K562 (cell line): ENCODE results near the gene ZCCHC14. TPM values are rescaled to one million over a fixed set of nuclear protein-coding genes. Genes with fewer than 3 reads are reported as not detected.
"Not testable (repeated sequence)": the region's sequence is repeated elsewhere in the genome, so short reads cannot be mapped to it uniquely, and the experiment has no call there.

ENCODE experiments used
- ATAC-seq: fragments of 200-7000 bp; cut with Tn5 transposase; 3 replicates; pipeline ENCODE4 v1.9.1; 2020; ENCODE audit warnings: moderate library complexity
- BruUV-seq: library from RNA; stranded (reverse); fragments of 400-500 nt; replicated peaks from 2 replicates; lab custom pipeline; 2021; lab: Mats Ljungman, UMichigan
- CTCF ChIA-PET: fragments of 300-600 bp; formaldehyde crosslinking; extraction: SDS; loops from one replicate; lab custom pipeline; 2021; ENCODE audit warnings: low intra/inter-chr PET ratio; lab: Yijun Ruan, JAX
- POLR2A ChIA-PET: fragments of 300-600, 350-650 bp; sonication (Branson Sonifier 250); formaldehyde crosslinking; extraction: SDS; loops from one replicate; lab custom pipeline; 2021; ENCODE audit warnings: antibody characterized with exemption, inconsistent platforms; lab: Yijun Ruan, JAX
- DNase-seq, 4 experiments: peaks; one replicate each; pipeline versions ENCODE4 v3.0.0 to v3.0.0-alpha.2; 2011 to 2018; ENCODE audit warnings: low spot score in 3 of 4, mixed read lengths in 3 of 4; ENCODE audit errors: extremely low read depth in 1 of 4
- FAIRE-seq: peaks from 2 replicates; lab custom pipeline; 2011; peaks lifted over from hg19 to GRCh38; lab: Jason Lieb, UNC
- H2AFZ ChIP-seq: 2 replicates; pipeline ENCODE4 v1.6.0; 2011; ENCODE audit warnings: low read depth, low read length, control low read depth, inconsistent platforms
- H3K27ac ChIP-seq: fragments of 200-600 bp; 3 replicates; pipeline ENCODE4 v1.8.0; 2011; ENCODE audit warnings: low read depth, mild to moderate bottlenecking, control low read depth, inconsistent platforms, low read length, moderate library complexity, mixed read lengths; ENCODE audit errors: extremely low read depth
- H3K27me3 ChIP-seq, 2 experiments: fragments of 300-600 bp in 1 of 2; 2 replicates in 1 of 2; 3 replicates in 1 of 2; pipeline versions ENCODE4 v1.6.0 to v1.8.0; 2011; ENCODE audit warnings: inconsistent platforms in 2 of 2, low read length in 2 of 2, mild to moderate bottlenecking in 1 of 2, mixed read lengths in 1 of 2, moderate library complexity in 1 of 2; ENCODE audit not compliant: control insufficient read depth in 2 of 2, insufficient read depth in 2 of 2
- H3K36me3 ChIP-seq: fragments of 300-600 bp; 3 replicates; pipeline ENCODE4 v1.8.0; 2011; ENCODE audit warnings: mild to moderate bottlenecking, low read length, inconsistent platforms; ENCODE audit not compliant: control insufficient read depth, insufficient read depth
- H3K4me1 ChIP-seq, 2 experiments: fragments of 200-600 bp in 1 of 2; replicated peaks in 1 of 2; 2 replicates in 1 of 2; 3 replicates in 1 of 2; pipeline versions ENCODE4 v1.5.1 to v1.8.0; 2011; ENCODE audit warnings: inconsistent platforms in 2 of 2, low read length in 2 of 2, mild to moderate bottlenecking in 1 of 2, mixed read lengths in 1 of 2, moderate library complexity in 1 of 2; ENCODE audit not compliant: control insufficient read depth in 2 of 2, insufficient read depth in 2 of 2
- H3K4me2 ChIP-seq: 2 replicates; pipeline ENCODE4 v1.6.1; 2011; ENCODE audit warnings: low read length, control low read depth, inconsistent platforms, mixed read lengths; ENCODE audit not compliant: insufficient read depth
- H3K4me3 ChIP-seq: fragments of 200-600 bp; sonication (generic), shearing (Covaris generic); 2 replicates; pipeline ENCODE4 v1.5.1; 2016; ENCODE audit warnings: control low read depth, inconsistent platforms
- H3K79me2 ChIP-seq: fragments of 200-600 bp; 3 replicates; pipeline ENCODE4 v1.8.0; 2011; ENCODE audit warnings: low read length, inconsistent platforms; ENCODE audit not compliant: control insufficient read depth, insufficient read depth
- H3K9ac ChIP-seq, 2 experiments: 2 replicates each; pipeline versions ENCODE4 v1.6.0 to v1.6.1; 2011; ENCODE audit warnings: low read depth in 2 of 2, low read length in 2 of 2, control low read depth in 1 of 2, inconsistent platforms in 1 of 2, mild to moderate bottlenecking in 1 of 2, mixed read lengths in 1 of 2; ENCODE audit not compliant: insufficient read depth in 1 of 2
- H3K9me1 ChIP-seq: one replicate; pipeline ENCODE4 v1.6.0; 2011; ENCODE audit warnings: inconsistent platforms, mild to moderate bottlenecking, low read length, moderate library complexity; ENCODE audit not compliant: control insufficient read depth, insufficient read depth
- H3K9me3 ChIP-seq: replicated peaks from 2 replicates; pipeline ENCODE4 v1.5.1; 2011; ENCODE audit warnings: low read depth, low read length, inconsistent platforms; ENCODE audit not compliant: control insufficient read depth, insufficient read depth
- H4K20me1 ChIP-seq: replicated peaks from 2 replicates; pipeline ENCODE4 v1.6.1; 2011; ENCODE audit warnings: low read length, inconsistent platforms, mixed read lengths; ENCODE audit not compliant: control insufficient read depth, insufficient read depth
- IFI16 ChIP-seq: fragments of 250-450 bp; sonication (Bioruptor Pico); IDR thresholded peaks from 2 replicates; pipeline ENCODE4 v2.1.2; 2022; ENCODE audit warnings: mild to moderate bottlenecking, inconsistent platforms
- JUN ChIP-seq, 2 experiments: sonication (generic) in 1 of 2; formaldehyde crosslinking in 1 of 2; IDR thresholded peaks; 2 replicates each; pipeline versions ENCODE4 v1.6.1 to v1.8.0; 2012 to 2022; ENCODE audit warnings: borderline replicate concordance in 2 of 2, mild to moderate bottlenecking in 2 of 2, improper control_type of control experiment in 1 of 2, low read depth in 1 of 2, low read length in 1 of 2, missing genetic modification reagents in 1 of 2
- KDM2B ChIP-seq: fragments of 250-450 bp; sonication (Bioruptor Pico); IDR thresholded peaks from 2 replicates; pipeline ENCODE4 v1.8.0; 2021; ENCODE audit warnings: mild to moderate bottlenecking, moderate library complexity
- MTA1 ChIP-seq: fragments of 450-650 bp; IDR thresholded peaks from 2 replicates; pipeline ENCODE4 v1.6.1; 2017; ENCODE audit warnings: borderline replicate concordance
- MTA2 ChIP-seq: fragments of 450-650 bp; IDR thresholded peaks from 2 replicates; pipeline ENCODE4 v1.6.1; 2016; ENCODE audit warnings: low read depth
- REST ChIP-seq, 2 experiments: fragments of 450-650 bp; formaldehyde crosslinking in 1 of 2; IDR thresholded peaks; 2 replicates each; pipeline versions ENCODE4 v1.4.0 to v1.6.1; 2014 to 2020; ENCODE audit warnings: mild to moderate bottlenecking in 2 of 2, borderline replicate concordance in 1 of 2, low read depth in 1 of 2
- SMAD3 ChIP-seq: fragments of 450-650 bp; formaldehyde crosslinking; conservative IDR thresholded peaks from 2 replicates; pipeline ENCODE4 v1.4.0; 2020; ENCODE audit warnings: mild to moderate bottlenecking
- SOX6 ChIP-seq: fragments of 450-650 bp; IDR thresholded peaks from 2 replicates; pipeline ENCODE4 v1.6.1; 2014; ENCODE audit warnings: mild to moderate bottlenecking
- SRF ChIP-seq, 2 experiments: fragments of 250-450, 450-650 bp in 1 of 2; sonication (Bioruptor Pico) in 1 of 2; sonication (generic) in 1 of 2; formaldehyde crosslinking; IDR thresholded peaks; 2 replicates each; pipeline versions ENCODE4 v1.5.0 to v1.5.1; 2020 to 2022; ENCODE audit warnings: mild to moderate bottlenecking in 1 of 2, missing genetic modification reagents in 1 of 2
- TAF1 ChIP-seq: IDR thresholded peaks from 2 replicates; pipeline ENCODE4 v1.6.1; 2011; ENCODE audit warnings: mild to moderate bottlenecking, low read length, moderate library complexity; ENCODE audit not compliant: insufficient read depth, control insufficient read depth, severe bottlenecking; ENCODE audit errors: extremely low read depth
- TCFL5 ChIP-seq: fragments of 250-450 bp; sonication (Bioruptor Pico); conservative IDR thresholded peaks from 2 replicates; pipeline ENCODE4 v1.6.1; 2021; ENCODE audit warnings: mild to moderate bottlenecking, moderate library complexity, matching md5 sums
- ZNF133 ChIP-seq: fragments of 250-450 bp; sonication (Bioruptor Pico); IDR thresholded peaks from 2 replicates; pipeline ENCODE4 v1.4.0; 2020; ENCODE audit warnings: mild to moderate bottlenecking
- ZNF436 ChIP-seq: fragments of 250-450, 450-650 bp; sonication (Bioruptor Pico); formaldehyde crosslinking; IDR thresholded peaks from 2 replicates; pipeline ENCODE4 v1.7.0; 2020; ENCODE audit warnings: mild to moderate bottlenecking
- WGBS: fragments of 100-300 bp; shearing (Covaris generic); methylation state at CpG from one replicate; pipeline ENCODE4 v1.1.6; 2016; ENCODE audit warnings: low coverage, mixed read lengths; ENCODE audit not compliant: insufficient coverage; ENCODE audit errors: missing lambda C conversion rate; 5-methylcytosine and 5-hydroxymethylcytosine counted together
- in situ Hi-C: fragments of 300-500 bp; cut with MboI; formaldehyde crosslinking; loops from 4 replicates; pipeline ENCODE4 v1.15.0; 2018; ENCODE audit warnings: inconsistent platforms, mixed read lengths
- intact Hi-C: fragments of 100-400 bp; cut with micrococcal nuclease; formaldehyde crosslinking; loops from 2 replicates; pipeline ENCODE4 v1.14.2; 2022
- polyA plus RNA-seq, 8 experiments: library from polyadenylated mRNA; depleted of rRNA in 4 of 8; stranded (reverse) in 5 of 8; unstranded in 3 of 8; fragments of >200 nt; fragmentation: Nextera tagmentation in 2 of 8; fragmentation: Illumina TruSeq in 1 of 8; extraction: Ambion mirVana in 2 of 8; extraction: Trizol in 1 of 8; gene quantifications; 2 replicates each; pipeline versions ENCODE4 v1.2.1 to v1.2.3, GENCODE V29; 2011 to 2014; ENCODE audit warnings: inconsistent platforms in 1 of 8, missing spikeins in 1 of 8
- total RNA-seq, 7 experiments: library from RNA; depleted of rRNA in 6 of 7; stranded (reverse); fragments of >200 nt in 6 of 7; fragmentation: Illumina TruSeq in 2 of 7; extraction: Trizol in 2 of 7; gene quantifications; 2 replicates each; pipeline versions ENCODE4 v1.2.1 to v1.2.3, GENCODE V29; 2011 to 2021; ENCODE audit warnings: low replicate concordance in 1 of 7

ZCCHC14 gene
- total and polyA plus RNA-seq, 9 of the 15 experiments (the other 6 are each of a cell fraction or from before 2014, with no cell fraction given) = 1.5 to 12.4 (median 2.9) TPM

- no peak for TF ChIP-seq REST (IDR thresholded peaks at IDR 0.05; ENCODE audit: borderline replicate concordance)
- no peak for TF ChIP-seq REST (CRISPR knock-in tag; IDR thresholded peaks at IDR 0.05; ENCODE audit: low read depth)
- no peak for TF ChIP-seq IFI16
- no peak for TF ChIP-seq MTA1
- TF ChIP-seq KDM2B (CRISPR knock-in tag) = no peak
- TF ChIP-seq MTA2 = no peak
- no peak for TF ChIP-seq TCFL5
- TF ChIP-seq SRF (CRISPR knock-in tag; IDR thresholded peaks at IDR 0.05) = no peak
- TF ChIP-seq SOX6 = no peak
- no peak for TF ChIP-seq ZNF436 (CRISPR knock-in tag)
- TF ChIP-seq ZNF133 = no peak
- no peak for TF ChIP-seq TAF1
- TF ChIP-seq JUN (IDR thresholded peaks at IDR 0.05; ENCODE audit: borderline replicate concordance, low read depth, low read length) = no peak
- TF ChIP-seq JUN (CRISPR knock-in tag; IDR thresholded peaks at IDR 0.05; ENCODE audit: borderline replicate concordance) = no peak
- no peak for TF ChIP-seq SMAD3 (CRISPR knock-in tag)
Observed at GRCh38 chr16:87482266-87482665, 10.6 kb downstream of the ZCCHC14 start (continued).

GRCh38 chr16:87481711-87482110 is 11.1 kb downstream of the ZCCHC14 start:
- H3K9me3 ChIP-seq, CTCF ChIA-PET, H3K27ac ChIP-seq, H2AFZ ChIP-seq, H4K20me1 ChIP-seq, H3K36me3 ChIP-seq, FAIRE-seq, H3K79me2 ChIP-seq, H3K9me1 ChIP-seq, BruUV-seq, H3K4me3 ChIP-seq, in situ Hi-C loops, DNase-seq, H3K27me3 ChIP-seq, ATAC-seq, H3K4me2 ChIP-seq, intact Hi-C loops, H3K9ac ChIP-seq: not testable (repeated sequence)
- POLR2A ChIA-PET = interaction anchor here (0.6 kb wide), 1 partner anchor 16 kb away, joined by 3 read pairs; no protein-coding TSS in a partner anchor
- WGBS = 90% methylated on average over 4 of the region's 5 CpGs
- H3K4me1 ChIP-seq = peaks cover 8 to 16% of the 10 kb centered on the region in 2 experiments; a peak in 4 of 5 replicates
